GM19455 (cell line): Measurements from ENCODE around the gene CRK.
A peak's percentile ranks its signal among the peaks of the same experiment; 100 is the strongest.

ENCODE experiments used
- ATAC-seq: cut with Tn5 transposase; IDR thresholded peaks from one replicate; pipeline ENCODE4 v1.9.1; 2021; ENCODE audit not compliant: unreplicated experiment

The CRK gene

GRCh38 chr17:1455797-1456599 lies at the start of gene CRK:
CRK (minus strand) TSS chr17:1456232; CDS start chr17:1456117, 115 bp downstream.
- peak; percentile 78 for ATAC-seq

GRCh38 chr17:1505586-1505985 lies 49.6 kb upstream of the CRK start:
- no peak for ATAC-seq

- no peak for ATAC-seq
These were observed 48.8 kb upstream of the CRK start for GRCh38 chr17:1504866-1505265.

GRCh38 chr17:1503699-1504098 lies 47.7 kb upstream of the CRK start:
- ATAC-seq: no peak

GRCh38 chr17:1498869-1499268 lies 42.8 kb upstream of the CRK start:
- no peak for ATAC-seq

- no peak for ATAC-seq
These were observed 42.2 kb upstream of the CRK start for GRCh38 chr17:1498233-1498632.

GRCh38 chr17:1497831-1498230 lies 41.8 kb upstream of the CRK start:
- ATAC-seq: no peak

GRCh38 chr17:1496869-1497268 lies 40.8 kb upstream of the CRK start:
- no peak for ATAC-seq

- ATAC-seq: no peak
These were observed 39.4 kb upstream of the CRK start for GRCh38 chr17:1495265-1495989.

GRCh38 chr17:1494736-1495253 lies 38.8 kb upstream of the CRK start:
- no peak for ATAC-seq

GRCh38 chr17:1494203-1494602 lies 38.2 kb upstream of the CRK start:
- ATAC-seq: no peak

GRCh38 chr17:1493291-1493980 lies 37.4 kb upstream of the CRK start:
- ATAC-seq: no peak

GRCh38 chr17:1492249-1493206 lies 36.5 kb upstream of the CRK start, which contains the start of gene MYO1C:
MYO1C (minus strand) TSS chr17:1492686; CDS start chr17:1492487, 199 bp downstream.
- no peak for ATAC-seq

GRCh38 chr17:1491443-1492248 lies 35.6 kb upstream of the CRK start:
- no peak for ATAC-seq

GRCh38 chr17:1490643-1491442 lies 34.8 kb upstream of the CRK start:
- no peak for ATAC-seq

GRCh38 chr17:1488826-1489270 lies 32.8 kb upstream of the CRK start:
- no peak for ATAC-seq

- peak; percentile 36 for ATAC-seq
These were observed 32.1 kb upstream of the CRK start for GRCh38 chr17:1487939-1488825.
